MCF 10A (cell line): ENCODE measurements around the gene UPF1. TPM values are rescaled to one million over a fixed set of nuclear protein-coding genes. Genes with fewer than 3 reads are reported as not detected.

ENCODE experiments used
- BruUV-seq: library from RNA; stranded (reverse); fragments of 400-500 nt; replicated peaks from 2 replicates; lab custom pipeline; 2021; lab: Mats Ljungman, UMichigan
- CTCF ChIA-PET: fragments of 300-600 bp; sonication (Branson Sonifier 250); formaldehyde crosslinking; extraction: SDS; loops from one replicate; lab custom pipeline; 2021; ENCODE audit warnings: antibody characterized with exemption, inconsistent platforms; lab: Yijun Ruan, JAX
- POLR2A ChIA-PET: fragments of 300-600, 350-650 bp; sonication (Branson Sonifier 250); formaldehyde crosslinking; extraction: SDS; loops from one replicate; lab custom pipeline; 2020; ENCODE audit warnings: antibody characterized with exemption, inconsistent platforms; lab: Yijun Ruan, JAX
- DNase-seq: peaks from one replicate; pipeline ENCODE4 v3.0.0-alpha.2; 2018; ENCODE audit not compliant: unreplicated experiment
- H3K27ac Mint-ChIP-seq: one replicate; pipeline ENCODE4 v1.8.0; 2022; ENCODE audit warnings: mild to moderate bottlenecking, low read depth, mixed read lengths; ENCODE audit not compliant: unreplicated experiment
- H3K27me3 Mint-ChIP-seq: one replicate; pipeline ENCODE4 v1.8.0; 2022; ENCODE audit warnings: mixed read lengths; ENCODE audit not compliant: insufficient read depth, unreplicated experiment
- H3K36me3 Mint-ChIP-seq: one replicate; pipeline ENCODE4 v1.8.0; 2022; ENCODE audit warnings: mild to moderate bottlenecking, moderate library complexity, mixed read lengths; ENCODE audit not compliant: insufficient read depth, unreplicated experiment
- H3K4me1 Mint-ChIP-seq: one replicate; pipeline ENCODE4 v1.8.0; 2022; ENCODE audit warnings: mixed read lengths; ENCODE audit not compliant: insufficient read depth, unreplicated experiment
- H3K4me3 Mint-ChIP-seq: one replicate; pipeline ENCODE4 v1.8.0; 2022; ENCODE audit warnings: mild to moderate bottlenecking, moderate library complexity, mixed read lengths; ENCODE audit not compliant: unreplicated experiment
- H3K9me3 Mint-ChIP-seq: one replicate; pipeline ENCODE4 v1.8.0; 2022; ENCODE audit warnings: mixed read lengths; ENCODE audit not compliant: unreplicated experiment
- intact Hi-C: fragments of 100-400 bp; cut with micrococcal nuclease; formaldehyde crosslinking; loops from 2 replicates; pipeline ENCODE4 v1.14.1; 2022
- total RNA-seq: library from RNA; stranded (reverse); gene quantifications from 2 replicates; pipeline ENCODE4 v1.2.3, GENCODE V29; 2022
- TF ChIP-seq, protein P1 (sequence below): fragments of 200-600 bp; IDR thresholded peaks from one replicate; pipeline ENCODE4 v1.8.0; 2022; ENCODE audit warnings: antibody characterized with exemption, mild to moderate bottlenecking; ENCODE audit not compliant: unreplicated experiment

UPF1 gene
- total RNA-seq, 1 experiment from 2014 or later = 79.8 TPM

DNA sequence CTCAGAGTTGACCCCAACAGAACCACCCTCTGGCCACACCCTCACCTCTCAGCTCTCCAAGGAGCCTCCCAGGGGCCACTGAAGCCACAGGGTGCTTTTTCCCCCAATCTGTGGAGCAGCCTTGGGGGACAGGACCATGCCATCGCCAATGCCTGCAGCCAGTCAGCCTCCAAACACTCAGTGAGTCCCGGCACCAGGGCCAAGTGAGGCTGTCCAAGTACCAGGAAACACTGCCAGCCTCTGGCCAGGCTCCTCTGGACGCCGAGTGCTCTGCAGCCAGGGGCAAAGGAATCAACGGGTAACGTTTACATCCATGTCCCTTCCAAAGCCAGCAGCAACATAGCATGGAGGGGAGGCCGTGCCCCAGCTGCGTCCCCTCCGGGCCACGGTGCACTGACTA lies 31.1 kb upstream of the UPF1 start:
- no peaks in the 10 kb centered on the region for H3K4me1 Mint-ChIP-seq
- intact Hi-C loops = no loop called here
- POLR2A ChIA-PET = no interaction called here
- CTCF ChIA-PET = no interaction called here
- no peaks in the 10 kb centered on the region for H3K9me3 Mint-ChIP-seq
- H3K36me3 Mint-ChIP-seq = no peaks in the 10 kb centered on the region
- H3K27me3 Mint-ChIP-seq = peaks cover 14% of the 10 kb centered on the region
- H3K4me3 Mint-ChIP-seq = no peak overlapping the region
- TF ChIP-seq, protein P1, sequence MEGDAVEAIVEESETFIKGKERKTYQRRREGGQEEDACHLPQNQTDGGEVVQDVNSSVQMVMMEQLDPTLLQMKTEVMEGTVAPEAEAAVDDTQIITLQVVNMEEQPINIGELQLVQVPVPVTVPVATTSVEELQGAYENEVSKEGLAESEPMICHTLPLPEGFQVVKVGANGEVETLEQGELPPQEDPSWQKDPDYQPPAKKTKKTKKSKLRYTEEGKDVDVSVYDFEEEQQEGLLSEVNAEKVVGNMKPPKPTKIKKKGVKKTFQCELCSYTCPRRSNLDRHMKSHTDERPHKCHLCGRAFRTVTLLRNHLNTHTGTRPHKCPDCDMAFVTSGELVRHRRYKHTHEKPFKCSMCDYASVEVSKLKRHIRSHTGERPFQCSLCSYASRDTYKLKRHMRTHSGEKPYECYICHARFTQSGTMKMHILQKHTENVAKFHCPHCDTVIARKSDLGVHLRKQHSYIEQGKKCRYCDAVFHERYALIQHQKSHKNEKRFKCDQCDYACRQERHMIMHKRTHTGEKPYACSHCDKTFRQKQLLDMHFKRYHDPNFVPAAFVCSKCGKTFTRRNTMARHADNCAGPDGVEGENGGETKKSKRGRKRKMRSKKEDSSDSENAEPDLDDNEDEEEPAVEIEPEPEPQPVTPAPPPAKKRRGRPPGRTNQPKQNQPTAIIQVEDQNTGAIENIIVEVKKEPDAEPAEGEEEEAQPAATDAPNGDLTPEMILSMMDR = no peak
- BruUV-seq = no TSS peak
- no peak for DNase-seq
- H3K27ac Mint-ChIP-seq = no peak overlapping the region

DNA sequence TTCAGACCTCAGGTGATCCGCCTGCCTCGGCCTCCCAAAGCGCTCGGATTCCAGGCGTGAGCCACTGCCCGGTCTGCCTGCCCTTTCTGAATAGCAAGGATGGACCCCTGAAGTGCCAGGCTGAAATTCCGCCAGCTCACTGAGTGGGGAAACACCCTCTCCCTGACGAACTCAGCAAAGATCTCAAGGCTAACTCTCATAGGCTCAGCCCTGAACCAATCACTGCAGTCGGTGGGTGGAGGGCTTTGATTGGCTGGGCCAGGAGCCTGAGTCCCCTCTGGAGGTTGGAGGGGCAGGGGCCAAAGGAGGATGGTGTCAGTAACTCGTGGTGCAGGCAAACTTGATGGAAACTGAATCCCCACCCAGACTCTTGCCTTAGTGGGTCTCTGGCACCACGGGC lies 29.4 kb upstream of the UPF1 start:
- intact Hi-C loops = no loop called here
- ChIA-PET CTCF (interaction anchor here (0.7 kb wide), 1 partner anchor 126 kb away, joined by 3 read pairs; no protein-coding TSS in a partner anchor), POLR2A (no interaction called here)
- Mint-ChIP-seq H3K9me3 (no peaks in the 10 kb centered on the region), H3K27ac (no peak overlapping the region), H3K27me3 (peaks cover 5% of the 10 kb centered on the region), H3K36me3 (no peaks in the 10 kb centered on the region), H3K4me1 (no peaks in the 10 kb centered on the region), H3K4me3 (no peak overlapping the region)
- no TSS peak for BruUV-seq
- no peak for DNase-seq
- TF ChIP-seq, protein P1 = no peak

DNA sequence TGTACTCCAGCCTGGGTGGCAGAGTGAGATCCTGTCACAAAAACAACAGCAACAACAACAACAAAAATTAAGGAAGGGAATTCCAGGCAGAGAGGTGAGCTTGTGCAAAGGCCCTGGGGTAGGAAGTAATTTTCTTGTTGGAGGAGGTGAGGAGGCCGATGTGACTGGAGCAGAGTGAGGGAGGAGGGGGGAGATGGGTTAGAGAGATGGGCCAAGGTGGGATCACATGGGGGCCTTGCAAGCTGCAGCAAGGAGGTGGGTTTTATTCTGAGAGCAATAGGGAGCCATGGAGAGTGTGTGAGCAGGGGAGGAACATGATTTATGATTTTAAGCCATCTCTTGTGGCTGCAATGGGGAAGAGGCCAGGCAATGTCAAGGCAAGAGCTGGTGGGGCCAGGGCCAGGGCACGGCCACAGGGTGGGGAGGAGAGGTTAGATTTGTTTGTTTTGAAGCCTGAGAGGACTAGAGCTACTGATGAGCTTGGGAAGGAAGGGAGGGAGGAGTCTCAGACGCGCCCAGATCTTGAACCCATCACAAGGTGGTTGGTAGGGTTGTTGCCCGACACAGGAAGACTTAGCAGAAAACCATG lies 28.1 kb upstream of the UPF1 start:
- DNase-seq = no peak
- BruUV-seq = no TSS peak
- no peaks in the 10 kb centered on the region for H3K9me3 Mint-ChIP-seq
- no peaks in the 10 kb centered on the region for H3K27me3 Mint-ChIP-seq
- CTCF ChIA-PET = no interaction called here
- intact Hi-C loops = no loop called here
- H3K4me3 Mint-ChIP-seq = no peak overlapping the region
- H3K4me1 Mint-ChIP-seq = no peaks in the 10 kb centered on the region
- POLR2A ChIA-PET = no interaction called here
- H3K36me3 Mint-ChIP-seq = no peaks in the 10 kb centered on the region
- TF ChIP-seq, protein P1 = no peak
- H3K27ac Mint-ChIP-seq = no peak overlapping the region

DNA sequence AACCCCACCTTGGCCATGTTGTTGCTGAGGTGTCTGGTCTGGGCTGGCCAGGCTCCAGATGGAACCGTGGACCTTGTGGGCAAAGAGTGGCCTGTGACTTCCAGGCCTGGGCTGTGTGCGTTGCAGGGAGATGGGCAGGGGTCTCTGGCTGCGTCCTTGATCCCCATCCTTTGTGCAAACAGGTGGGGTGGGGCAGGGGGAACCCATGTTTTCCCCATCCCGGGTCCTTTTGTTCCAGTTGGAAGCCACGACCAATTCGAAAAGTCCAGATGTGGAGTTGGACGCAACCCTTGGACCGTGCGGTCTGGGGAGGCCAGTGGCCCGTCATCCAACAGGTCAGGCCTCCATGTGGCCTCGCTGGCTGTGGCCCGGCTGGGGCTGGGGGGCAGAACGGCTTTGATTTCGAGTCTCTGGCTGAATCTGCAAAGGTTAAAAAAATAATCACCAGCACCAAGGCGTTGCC lies 27.6 kb upstream of the UPF1 start:
- TF ChIP-seq, protein P1 = no peak
- Mint-ChIP-seq H3K9me3 (no peaks in the 10 kb centered on the region), H3K27me3 (no peaks in the 10 kb centered on the region), H3K27ac (no peak overlapping the region), H3K4me3 (no peak overlapping the region), H3K4me1 (no peaks in the 10 kb centered on the region), H3K36me3 (no peaks in the 10 kb centered on the region)
- no peak for DNase-seq
- no TSS peak for BruUV-seq
- CTCF ChIA-PET = no interaction called here
- POLR2A ChIA-PET = no interaction called here
- intact Hi-C loops = no loop called here
